H9 (cell line): ENCODE results near the gene USP7. TPM values are rescaled to one million over a fixed set of nuclear protein-coding genes. Genes with fewer than 3 reads are reported as not detected.

Experiments
- DNase-seq: peaks from one replicate; pipeline ENCODE4 v3.0.0-alpha.2; 2017
- H2AFZ ChIP-seq: one replicate; pipeline ENCODE4 v1.6.1; 2013; ENCODE audit warnings: mild to moderate bottlenecking, low read length, control low read depth, moderate library complexity
- H2AK5ac ChIP-seq: 2 replicates; pipeline ENCODE4 v1.6.1; 2013; ENCODE audit warnings: low read length, control low read depth, mixed read lengths; ENCODE audit not compliant: insufficient read length
- H2BK120ac ChIP-seq: one replicate; pipeline ENCODE4 v1.6.1; 2013; ENCODE audit warnings: low read depth, mild to moderate bottlenecking, low read length, control low read depth, inconsistent platforms; ENCODE audit not compliant: poor library complexity, severe bottlenecking
- H2BK12ac ChIP-seq: 2 replicates; pipeline ENCODE4 v1.6.1; 2013; ENCODE audit warnings: low read length, control low read depth, mixed read lengths, low read depth; ENCODE audit not compliant: insufficient read length
- H2BK15ac ChIP-seq: 2 replicates; pipeline ENCODE4 v1.6.1; 2013; ENCODE audit warnings: low read depth, low read length, control low read depth
- H2BK20ac ChIP-seq: one replicate; pipeline ENCODE4 v1.6.1; 2013; ENCODE audit warnings: low read depth, mild to moderate bottlenecking, low read length, control low read depth, inconsistent platforms; ENCODE audit not compliant: poor library complexity, severe bottlenecking
- H2BK5ac ChIP-seq: 2 replicates; pipeline ENCODE4 v1.6.1; 2013; ENCODE audit warnings: low read length, control low read depth, mixed read lengths; ENCODE audit not compliant: insufficient read length
- H3K14ac ChIP-seq: 2 replicates; pipeline ENCODE4 v1.6.1; 2013; ENCODE audit warnings: low read length, control low read depth; ENCODE audit not compliant: insufficient read depth
- H3K18ac ChIP-seq: 2 replicates; pipeline ENCODE4 v1.6.1; 2013; ENCODE audit warnings: low read depth, mild to moderate bottlenecking, mixed read lengths, low read length, control low read depth; ENCODE audit not compliant: insufficient read length
- H3K23ac ChIP-seq: 2 replicates; pipeline ENCODE4 v1.6.1; 2013; ENCODE audit warnings: low read length, control low read depth, mixed read lengths, low read depth; ENCODE audit not compliant: insufficient read length
- H3K23me2 ChIP-seq: 2 replicates; pipeline ENCODE4 v1.6.1; 2013; ENCODE audit warnings: low read depth, mild to moderate bottlenecking, mixed read lengths, low read length, control low read depth; ENCODE audit not compliant: insufficient read length, poor library complexity, severe bottlenecking
- H3K27ac ChIP-seq: 2 replicates; pipeline ENCODE4 v1.5.1; 2013; ENCODE audit warnings: low read length, control low read depth, mixed read lengths, low read depth; ENCODE audit not compliant: insufficient read length
- H3K27me3 ChIP-seq: 2 replicates; pipeline ENCODE4 v1.6.1; 2013; ENCODE audit warnings: low read length, control low read depth, inconsistent platforms; ENCODE audit not compliant: insufficient read depth
- H3K4ac ChIP-seq: 2 replicates; pipeline ENCODE4 v1.6.1; 2013; ENCODE audit warnings: low read depth, mild to moderate bottlenecking, control low read depth, inconsistent platforms, low read length, moderate library complexity
- H3K4me1 ChIP-seq: 2 replicates; pipeline ENCODE4 v1.6.1; 2013; ENCODE audit warnings: low read length, control low read depth, inconsistent platforms; ENCODE audit not compliant: insufficient read depth
- H3K4me2 ChIP-seq: 2 replicates; pipeline ENCODE4 v1.6.1; 2013; ENCODE audit warnings: low read length, control low read depth, mixed read lengths; ENCODE audit not compliant: insufficient read length, insufficient read depth
- H3K56ac ChIP-seq: 2 replicates; pipeline ENCODE4 v1.6.1; 2013; ENCODE audit warnings: low read depth, mild to moderate bottlenecking, mixed read lengths, low read length, control low read depth; ENCODE audit not compliant: insufficient read length
- H3K79me1 ChIP-seq: 2 replicates; pipeline ENCODE4 v1.6.1; 2013; ENCODE audit warnings: low read depth, mild to moderate bottlenecking, moderate library complexity, low read length, control low read depth, inconsistent platforms; ENCODE audit not compliant: insufficient read depth, poor library complexity, severe bottlenecking
- H3K79me2 ChIP-seq: 2 replicates; pipeline ENCODE4 v1.6.1; 2013; ENCODE audit warnings: low read length, control low read depth, inconsistent platforms; ENCODE audit not compliant: insufficient read depth
- H3K9ac ChIP-seq: 2 replicates; pipeline ENCODE4 v1.6.1; 2013; ENCODE audit warnings: low read length, control low read depth, mixed read lengths; ENCODE audit not compliant: insufficient read length; ENCODE audit errors: extremely low read depth
- H3K9me3 ChIP-seq: one replicate; pipeline ENCODE4 v1.6.1; 2013; ENCODE audit warnings: low read depth, low read length, inconsistent platforms; ENCODE audit not compliant: control insufficient read depth
- H3T11ph ChIP-seq: one replicate; pipeline ENCODE4 v1.6.1; 2013; ENCODE audit warnings: mild to moderate bottlenecking, low read length, control low read depth, inconsistent platforms
- H4K20me1 ChIP-seq: one replicate; pipeline ENCODE4 v1.6.1; 2013; ENCODE audit not compliant: control insufficient read depth, insufficient read length, insufficient read depth
- H4K5ac ChIP-seq: 2 replicates; pipeline ENCODE4 v1.6.1; 2013; ENCODE audit warnings: low read depth, mild to moderate bottlenecking, mixed read lengths, low read length, control low read depth; ENCODE audit not compliant: insufficient read length
- H4K8ac ChIP-seq: replicated peaks from 2 replicates; pipeline ENCODE4 v1.6.1; 2013; ENCODE audit warnings: low read length, control low read depth, mixed read lengths, low read depth; ENCODE audit not compliant: insufficient read length
- H4K91ac ChIP-seq: 2 replicates; pipeline ENCODE4 v1.6.1; 2013; ENCODE audit warnings: low read depth, mild to moderate bottlenecking, moderate library complexity, mixed read lengths, low read length, control low read depth; ENCODE audit not compliant: insufficient read length
- H3K27ac Mint-ChIP-seq, 3 experiments: 2 replicates in 2 of 3; 3 replicates in 1 of 3; pipeline ENCODE4 v1.8.0; 2020 to 2021; ENCODE audit warnings: mixed read lengths in 3 of 3, mild to moderate bottlenecking in 1 of 3, moderate library complexity in 1 of 3
- H3K27me3 Mint-ChIP-seq: 2 replicates; pipeline ENCODE4 v1.8.0; 2021; ENCODE audit warnings: low read depth, mild to moderate bottlenecking, moderate library complexity, mixed read lengths
- H3K36me3 Mint-ChIP-seq, 3 experiments: 2 replicates in 2 of 3; 3 replicates in 1 of 3; pipeline ENCODE4 v1.8.0; 2020 to 2021; ENCODE audit warnings: low read depth in 3 of 3, mixed read lengths in 3 of 3; ENCODE audit not compliant: insufficient read depth in 1 of 3
- H3K4me1 Mint-ChIP-seq, 2 experiments: 2 replicates each; pipeline ENCODE4 v1.8.0; 2020; ENCODE audit warnings: mixed read lengths in 2 of 2
- H3K4me3 Mint-ChIP-seq, 2 experiments: 2 replicates in 1 of 2; 3 replicates in 1 of 2; pipeline ENCODE4 v1.8.0; 2020 to 2021; ENCODE audit warnings: mild to moderate bottlenecking in 2 of 2, mixed read lengths in 2 of 2, moderate library complexity in 1 of 2
- H3K9me3 Mint-ChIP-seq, 2 experiments: 2 replicates in 1 of 2; 3 replicates in 1 of 2; pipeline ENCODE4 v1.8.0; 2020; ENCODE audit warnings: mild to moderate bottlenecking in 2 of 2, mixed read lengths in 2 of 2, moderate library complexity in 1 of 2
- WGBS: extraction: QIAGEN DNeasy Blood & Tissue Kit; methylation state at CpG from one replicate; pipeline ENCODE4 v1.1.7; 2013; ENCODE audit warnings: missing lambda C conversion rate, low lambda C conversion rate, mixed read lengths; ENCODE audit not compliant: insufficient read length; ENCODE audit errors: extremely low coverage; 5-methylcytosine and 5-hydroxymethylcytosine counted together
- total RNA-seq: library from RNA; stranded (reverse); gene quantifications from 2 replicates; pipeline ENCODE4 v1.2.1, GENCODE V29; 2021
- TF ChIP-seq, protein P1 (sequence below): fragments of 200-600 bp; sonication (generic); conservative IDR thresholded peaks from 3 replicates; pipeline ENCODE4 v1.8.0; 2021; ENCODE audit warnings: antibody characterized with exemption, mild to moderate bottlenecking

The USP7 gene
- total RNA-seq, 1 experiment from 2014 or later: 192 TPM

GRCh38 chr16:9002042-9002441 lies 38.3 kb upstream of the USP7 start:
- Histone ChIP-seq H3K4me2 (no peak overlapping the region), H3T11ph (no peak overlapping the region), H3K27me3 (no peaks in the 10 kb centered on the region), H2BK120ac (no peak overlapping the region), H2BK20ac (no peak overlapping the region), H3K14ac (no peak overlapping the region), H4K91ac (no peak overlapping the region), H4K8ac (no peak overlapping the region), H4K20me1 (no peaks in the 10 kb centered on the region), H3K79me1 (no peaks in the 10 kb centered on the region), H2BK15ac (no peak overlapping the region), H2AK5ac (no peak overlapping the region), H4K5ac (no peak overlapping the region), H3K23ac (no peak overlapping the region), H3K18ac (no peak overlapping the region), H3K27ac (no peak overlapping the region), H3K9me3 (no peaks in the 10 kb centered on the region), H3K9ac (no peak overlapping the region), H2AFZ (no peak overlapping the region), H3K4ac (no peak overlapping the region), H3K4me1 (no peaks in the 10 kb centered on the region), H3K23me2 (no peaks in the 10 kb centered on the region), H2BK12ac (no peak overlapping the region), H2BK5ac (no peak overlapping the region), H3K79me2 (no peaks in the 10 kb centered on the region), H3K56ac (no peak overlapping the region)
- Mint-ChIP-seq H3K4me1 (no peaks in the 10 kb centered on the region), H3K9me3 (no peaks in the 10 kb centered on the region), H3K36me3 (no peaks in the 10 kb centered on the region), H3K27ac (no peak overlapping the region), H3K27me3 (peaks cover 5% of the 10 kb centered on the region; the same call in 1 of the 2 replicates), H3K4me3 (no peak overlapping the region)
- WGBS: no CpG with 5 or more reads among the region's 2 CpGs
- no peak for DNase-seq
- TF ChIP-seq, protein P1, sequence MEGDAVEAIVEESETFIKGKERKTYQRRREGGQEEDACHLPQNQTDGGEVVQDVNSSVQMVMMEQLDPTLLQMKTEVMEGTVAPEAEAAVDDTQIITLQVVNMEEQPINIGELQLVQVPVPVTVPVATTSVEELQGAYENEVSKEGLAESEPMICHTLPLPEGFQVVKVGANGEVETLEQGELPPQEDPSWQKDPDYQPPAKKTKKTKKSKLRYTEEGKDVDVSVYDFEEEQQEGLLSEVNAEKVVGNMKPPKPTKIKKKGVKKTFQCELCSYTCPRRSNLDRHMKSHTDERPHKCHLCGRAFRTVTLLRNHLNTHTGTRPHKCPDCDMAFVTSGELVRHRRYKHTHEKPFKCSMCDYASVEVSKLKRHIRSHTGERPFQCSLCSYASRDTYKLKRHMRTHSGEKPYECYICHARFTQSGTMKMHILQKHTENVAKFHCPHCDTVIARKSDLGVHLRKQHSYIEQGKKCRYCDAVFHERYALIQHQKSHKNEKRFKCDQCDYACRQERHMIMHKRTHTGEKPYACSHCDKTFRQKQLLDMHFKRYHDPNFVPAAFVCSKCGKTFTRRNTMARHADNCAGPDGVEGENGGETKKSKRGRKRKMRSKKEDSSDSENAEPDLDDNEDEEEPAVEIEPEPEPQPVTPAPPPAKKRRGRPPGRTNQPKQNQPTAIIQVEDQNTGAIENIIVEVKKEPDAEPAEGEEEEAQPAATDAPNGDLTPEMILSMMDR: no peak
